SH-SY5Y (cell line): Measurements from ENCODE around the gene GLB1L.

Experiments
- GATA2 ChIP-seq: IDR thresholded peaks from 2 replicates; pipeline ENCODE4 v1.6.1; 2011; ENCODE audit warnings: mild to moderate bottlenecking, low read depth, low read length
- GATA3 ChIP-seq: IDR thresholded peaks from 2 replicates; pipeline ENCODE4 v1.6.1; 2011; ENCODE audit warnings: low read depth, mild to moderate bottlenecking, low read length, moderate library complexity

DNA sequence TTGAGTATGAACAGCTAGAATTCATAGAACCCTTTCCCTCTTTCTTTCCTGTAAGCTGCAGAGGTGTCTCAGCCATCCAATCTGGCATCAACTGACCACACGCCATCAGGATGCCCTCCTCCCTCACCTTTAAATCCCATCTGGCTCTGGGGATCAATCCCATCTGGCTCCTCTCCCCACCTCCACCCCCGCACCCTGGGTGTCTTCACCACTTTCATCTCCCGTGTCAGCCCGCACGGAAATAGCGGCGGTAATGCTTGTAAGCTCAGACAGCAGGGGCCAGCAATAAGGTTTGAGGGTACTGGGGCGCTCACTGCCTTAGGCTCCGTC lies 7.3 kb upstream of the GLB1L start:
- TF ChIP-seq GATA2 (no peak), GATA3 (no peak)
